ENCODE results near the gene SNRNP40.

Gene SNRNP40

GRCh38 chr1:31231802-31232201, 64.8 kb downstream of the SNRNP40 start:
- no peak for DNase-seq (ENCODE audit: low spot score)

DNA sequence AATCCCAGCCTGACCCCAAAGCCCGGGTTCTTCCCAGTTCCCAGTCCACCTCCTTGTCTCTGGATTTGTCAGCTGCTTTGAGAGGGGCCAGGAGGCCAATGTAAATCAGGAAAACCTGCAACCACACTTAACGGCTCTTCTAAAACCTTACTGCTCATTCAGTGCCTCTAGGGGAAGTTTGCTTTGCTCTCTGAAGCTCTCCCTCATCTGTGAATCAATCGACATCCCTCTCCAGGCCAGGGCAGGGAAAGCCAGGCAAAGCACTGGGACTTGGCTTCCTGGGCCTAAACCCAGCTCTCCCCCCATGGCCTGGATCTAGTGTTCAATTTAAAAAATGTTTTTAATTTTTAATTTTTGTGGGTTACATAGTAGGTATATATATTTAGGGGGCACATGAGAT, 66.2 kb downstream of the SNRNP40 start:
- no peak for DNase-seq (ENCODE audit: low spot score)

DNA sequence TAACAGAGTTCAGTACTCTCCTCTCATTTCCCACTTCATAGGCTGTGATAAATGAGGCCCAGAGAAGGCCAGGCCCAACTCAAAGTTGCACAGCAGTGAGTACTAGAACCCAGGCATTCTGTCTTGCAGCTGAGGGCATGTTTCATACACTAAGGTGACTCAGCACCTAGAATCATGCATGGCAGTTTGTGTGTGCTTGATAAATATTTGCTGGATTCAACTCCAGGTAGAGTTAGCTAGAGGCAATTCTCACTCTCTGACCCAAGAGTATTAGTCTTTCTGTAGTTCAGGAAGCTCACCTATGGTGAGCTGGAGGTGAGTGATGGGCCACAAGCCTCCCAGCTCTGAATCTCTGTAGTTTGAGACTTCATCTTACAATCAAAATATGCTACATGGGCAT, 67.6 kb downstream of the SNRNP40 start:
- DNase-seq (ENCODE audit: low spot score): no peak

GRCh38 chr1:31227891-31228568, 68.6 kb downstream of the SNRNP40 start:
- peak; percentile 32 for DNase-seq (ENCODE audit: low spot score)

- no peak for DNase-seq (ENCODE audit: low spot score)
Measured at GRCh38 chr1:31224068-31224467, 72.5 kb downstream of the SNRNP40 start.

GRCh38 chr1:31222176-31222575, 74.4 kb downstream of the SNRNP40 start:
- no peak for DNase-seq (ENCODE audit: low spot score)

DNA sequence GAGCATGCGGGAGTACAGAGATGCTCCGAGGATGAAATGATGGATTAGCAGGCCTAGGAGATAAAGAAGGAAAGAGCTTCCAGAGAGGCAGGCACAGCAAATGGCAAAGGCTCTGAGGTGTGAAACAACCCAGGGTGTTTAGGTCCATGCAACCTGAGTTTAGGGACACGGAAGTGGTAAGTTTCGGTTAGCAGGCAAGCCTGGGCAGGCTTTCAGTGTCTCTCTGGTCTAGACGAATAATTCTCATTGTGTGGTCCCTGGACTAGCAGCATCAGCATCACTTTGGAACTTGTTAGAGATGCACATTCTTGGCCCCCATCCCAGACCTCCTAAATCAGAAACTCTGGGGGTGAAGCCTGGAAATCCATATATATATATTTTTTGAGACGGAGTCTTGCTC, 75.5 kb downstream of the SNRNP40 start:
- no peak for DNase-seq (ENCODE audit: low spot score)

DNA sequence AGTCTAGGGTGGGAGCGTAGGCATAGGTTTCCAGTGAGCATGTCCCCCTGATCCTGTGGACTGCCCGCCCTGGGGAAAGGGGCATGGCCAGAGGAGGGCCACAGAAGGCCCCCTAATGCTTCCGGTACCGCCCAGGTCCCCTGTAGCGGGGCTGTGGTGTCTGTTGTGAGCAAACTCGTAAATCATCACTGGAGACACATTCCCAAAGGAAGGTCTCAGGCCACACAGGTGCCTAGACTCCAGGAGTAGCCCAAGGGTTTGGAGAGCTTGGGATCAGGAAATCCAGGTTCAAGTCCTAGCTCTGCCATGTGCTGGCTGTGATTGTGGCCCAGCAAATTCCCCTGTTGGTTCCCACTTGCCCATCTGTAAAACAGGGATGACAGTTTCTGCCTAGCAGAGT, 77.1 kb downstream of the SNRNP40 start:
- no peak for DNase-seq (ENCODE audit: low spot score)

DNA sequence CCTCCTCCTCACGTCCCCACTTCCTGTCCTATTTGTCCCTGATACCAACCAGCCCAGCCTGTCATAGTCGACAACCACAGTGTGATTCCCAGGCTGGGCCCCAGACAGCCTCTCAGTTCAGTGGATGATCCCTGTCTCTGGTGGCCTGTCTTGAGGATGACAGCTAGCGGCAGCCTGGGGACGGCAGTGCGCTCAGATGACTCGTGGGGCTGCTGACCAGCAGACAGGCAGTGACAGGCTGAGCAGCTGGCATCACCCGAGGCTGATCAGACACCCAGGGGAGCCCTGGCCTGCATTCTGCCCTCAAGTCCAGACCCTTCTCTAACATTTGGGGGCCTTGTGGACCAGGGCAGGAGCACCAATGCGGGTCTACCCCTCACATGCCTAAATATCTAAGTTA, 77.9 kb downstream of the SNRNP40 start:
- peak; percentile 71 for DNase-seq (ENCODE audit: low spot score)

DNA sequence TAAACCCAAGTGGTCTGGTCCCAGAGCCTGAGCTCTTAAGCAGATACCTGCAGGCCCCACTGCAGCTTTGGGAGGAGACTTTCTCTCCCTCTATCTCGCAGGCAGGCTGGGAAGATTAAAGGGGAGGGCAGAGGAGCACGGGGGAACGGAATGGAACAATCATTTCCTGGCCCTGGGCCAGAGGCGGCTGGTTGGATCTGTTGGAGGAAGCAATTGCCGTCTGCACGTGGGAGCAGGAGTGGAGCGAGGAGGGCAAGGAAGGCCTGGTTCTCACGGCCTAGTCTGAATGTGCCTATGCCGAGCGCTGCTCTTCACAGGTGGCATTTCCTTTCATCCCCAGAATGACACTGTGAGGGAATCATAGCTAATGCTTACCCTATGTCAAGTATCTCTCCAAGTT, 80.6 kb downstream of the SNRNP40 start:
- no peak for DNase-seq (ENCODE audit: low spot score)

- no peak for DNase-seq (ENCODE audit: low spot score)
Measured at GRCh38 chr1:31215065-31215570, 81.5 kb downstream of the SNRNP40 start.

DNA sequence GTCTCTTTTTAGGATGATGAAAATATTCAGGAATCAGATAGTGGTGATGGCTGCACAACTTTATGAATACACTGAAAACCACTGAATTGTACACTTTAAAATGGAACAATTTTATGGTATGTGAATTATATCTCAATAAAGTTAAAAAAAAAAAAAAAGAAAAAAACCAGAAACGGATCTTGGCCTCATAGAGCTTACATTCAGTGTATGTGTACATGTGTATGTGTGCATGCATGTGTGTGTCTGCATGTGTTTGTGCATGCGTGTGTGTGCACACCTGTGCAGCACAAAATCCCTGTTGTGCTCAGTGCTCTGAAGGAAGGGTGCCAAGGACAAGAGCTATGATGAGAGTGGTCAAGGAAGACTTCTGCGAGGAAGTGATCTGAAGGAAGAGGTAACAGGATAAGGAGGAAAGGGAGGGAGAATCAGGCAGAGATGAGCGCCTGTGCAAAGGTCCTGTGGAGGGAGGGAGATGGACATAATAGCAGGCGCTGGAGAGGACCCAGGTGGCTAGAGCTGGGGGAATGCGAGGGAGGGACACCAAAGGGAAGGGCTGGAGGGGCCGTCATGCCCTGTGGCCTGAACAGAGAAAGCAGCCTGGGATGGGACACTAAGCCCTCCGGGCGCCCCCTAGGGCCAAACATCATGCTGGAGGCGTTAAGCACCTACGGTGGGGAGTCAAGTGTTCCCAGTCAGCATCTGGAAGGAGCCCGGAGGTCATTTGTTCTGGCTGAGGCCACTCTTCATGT, 82.1 kb downstream of the SNRNP40 start:
- DNase-seq (ENCODE audit: low spot score): no peak

Data from pons (tissue), 1 donor.